ENCODE measurements around the gene GAB2. TPM values are rescaled to one million over a fixed set of nuclear protein-coding genes. Genes with fewer than 3 reads are reported as not detected.
"Not testable (repeated sequence)": the region's sequence is repeated elsewhere in the genome, so short reads cannot be mapped to it uniquely, and the experiment has no call there.

GAB2 gene
- total and polyA plus RNA-seq, 10 of the 15 experiments (the other 5 are each of a cell fraction or from before 2014, with no cell fraction given) = 0.69 to 12.6 (median 3.8) TPM

DNA sequence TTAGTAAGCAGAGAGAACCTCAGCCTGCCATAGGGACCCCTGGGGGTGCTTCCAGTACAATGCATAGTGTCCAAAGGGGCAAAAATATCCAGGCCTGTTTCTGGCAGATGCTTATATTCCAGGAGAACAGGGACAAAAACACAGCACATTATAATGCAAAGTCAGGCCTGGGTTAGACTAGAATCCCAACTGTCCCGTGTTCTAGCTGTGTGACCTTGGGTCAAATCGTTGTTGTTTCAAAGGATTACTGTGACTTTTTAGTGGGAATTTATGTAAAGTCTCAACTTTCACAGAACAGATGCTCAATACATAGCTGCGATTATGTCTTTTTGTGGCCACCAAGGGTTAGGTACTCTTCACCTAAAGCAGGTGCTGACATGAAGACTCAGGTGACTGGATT lies 142.9 kb downstream of the GAB2 start:
- POLR2A ChIA-PET = no interaction called here
- FAIRE-seq = no peak
- no peak overlapping the region for H3K4me3 ChIP-seq

DNA sequence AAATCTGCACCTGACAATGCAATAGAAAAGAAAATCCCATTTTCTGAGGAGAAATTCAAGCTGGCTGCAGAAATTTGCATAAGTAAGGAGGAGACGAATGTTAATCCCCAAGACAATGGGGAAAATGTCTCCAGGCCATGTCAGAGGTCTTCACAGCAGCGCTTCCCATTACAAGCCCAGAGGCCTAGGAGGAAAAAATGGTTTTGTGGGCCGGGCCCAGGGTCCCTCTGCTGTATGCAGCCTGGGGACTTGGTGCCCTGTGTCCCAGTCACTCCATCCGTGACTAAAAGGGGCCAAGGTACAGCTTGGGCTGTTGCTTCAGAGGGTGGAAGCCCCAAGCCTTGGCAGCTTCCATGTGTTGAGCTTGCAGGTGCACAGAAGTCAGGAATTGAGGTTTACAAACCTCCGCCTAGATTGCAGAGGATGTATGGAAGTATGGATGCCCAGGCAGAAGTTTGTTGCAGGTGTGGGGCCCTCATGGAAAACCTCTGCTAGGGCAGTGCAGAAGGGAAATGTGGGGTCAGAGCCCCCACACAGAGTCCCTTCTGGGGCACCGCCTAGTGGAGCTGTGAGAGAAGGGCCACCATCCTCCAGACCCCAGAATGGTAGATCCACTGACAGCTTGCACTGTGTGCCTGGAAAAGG lies 144.9 kb downstream of the GAB2 start:
- H3K36me3 ChIP-seq (ENCODE audit: control insufficient read depth in 2 of 2, insufficient read depth in 2 of 2, low read length in 1 of 2); H3K27ac ChIP-seq (ENCODE audit: control insufficient read depth, insufficient read depth); RAD21 ChIA-PET (ENCODE audit: unreplicated experiment); DNase-seq (ENCODE audit: low read depth, low spot score); H2AFZ ChIP-seq (ENCODE audit: control insufficient read depth, low read depth, low read length); ATAC-seq; POLR2A ChIA-PET; H3K4me2 ChIP-seq (ENCODE audit: control insufficient read depth, insufficient read depth); in situ Hi-C loops (cut with MboI); BruUV-seq (replicated peaks); FAIRE-seq; H4K20me1 ChIP-seq (ENCODE audit: control insufficient read depth, insufficient read depth); H3K79me2 ChIP-seq (ENCODE audit: control insufficient read depth, insufficient read depth, low read length); intact Hi-C loops (cut with micrococcal nuclease; ENCODE audit: unreplicated experiment); H3K9me3 ChIP-seq (replicated peaks; ENCODE audit: control insufficient read depth, insufficient read depth, low read length); H3K9ac ChIP-seq (ENCODE audit: control insufficient read depth, insufficient read depth, low read length); H3K4me3 ChIP-seq; CTCF ChIA-PET; H3K27me3 ChIP-seq (replicated peaks in 1 of 2; ENCODE audit: control insufficient read depth in 2 of 2, insufficient read depth in 2 of 2, low read length in 1 of 2); SMC1A ChIA-PET (ENCODE audit: uncharacterized antibody, unreplicated experiment); H3K4me1 ChIP-seq (ENCODE audit: control insufficient read depth, insufficient read depth, low read length): not testable (repeated sequence)
- WGBS (ENCODE audit: insufficient coverage, insufficient replicate concordance, low lambda C conversion rate, missing lambda C conversion rate) = 54% methylated on average over 6 of the region's 6 CpGs

More for the DNA sequence above, 142.9 kb downstream of the GAB2 start:
- in situ Hi-C loops (cut with MboI) (no loop called here), intact Hi-C loops (cut with micrococcal nuclease; ENCODE audit: unreplicated experiment) (no loop called here)
- no peaks in the 10 kb centered on the region for H3K36me3 ChIP-seq (ENCODE audit: control insufficient read depth in 2 of 2, insufficient read depth in 2 of 2, low read length in 1 of 2)
- SMC1A ChIA-PET (ENCODE audit: uncharacterized antibody, unreplicated experiment) = no interaction called here
- no peaks in the 10 kb centered on the region for H4K20me1 ChIP-seq (ENCODE audit: control insufficient read depth, insufficient read depth)
- H3K9ac ChIP-seq (ENCODE audit: control insufficient read depth, insufficient read depth, low read length) = no peak overlapping the region
- TF ChIP-seq CBFB (IDR thresholded peaks at IDR 0.05; ENCODE audit: low read depth) (no peak), SRF (IDR thresholded peaks at IDR 0.05; ENCODE audit: low read depth in 2 of 2, low read length in 2 of 2) (no peak), ZNF274 (IDR thresholded peaks at IDR 0.05; ENCODE audit: insufficient read depth, insufficient read length) (no peak)
- TF ChIP-seq, protein P1, sequence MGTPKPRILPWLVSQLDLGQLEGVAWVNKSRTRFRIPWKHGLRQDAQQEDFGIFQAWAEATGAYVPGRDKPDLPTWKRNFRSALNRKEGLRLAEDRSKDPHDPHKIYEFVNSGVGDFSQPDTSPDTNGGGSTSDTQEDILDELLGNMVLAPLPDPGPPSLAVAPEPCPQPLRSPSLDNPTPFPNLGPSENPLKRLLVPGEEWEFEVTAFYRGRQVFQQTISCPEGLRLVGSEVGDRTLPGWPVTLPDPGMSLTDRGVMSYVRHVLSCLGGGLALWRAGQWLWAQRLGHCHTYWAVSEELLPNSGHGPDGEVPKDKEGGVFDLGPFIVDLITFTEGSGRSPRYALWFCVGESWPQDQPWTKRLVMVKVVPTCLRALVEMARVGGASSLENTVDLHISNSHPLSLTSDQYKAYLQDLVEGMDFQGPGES (IDR thresholded peaks at IDR 0.05) = no peak
- BruUV-seq (replicated peaks) = no TSS peak
- RAD21 ChIA-PET (ENCODE audit: unreplicated experiment) = no interaction called here
- CTCF ChIA-PET = no interaction called here
- H3K9me3 ChIP-seq (replicated peaks; ENCODE audit: control insufficient read depth, insufficient read depth, low read length) = peaks cover 4% of the 10 kb centered on the region; the same call in 1 of the 3 replicates
- H3K4me1 ChIP-seq (ENCODE audit: control insufficient read depth, insufficient read depth, low read length) = no peaks in the 10 kb centered on the region
- DNase-seq (ENCODE audit: low read depth, low spot score) (no peak), ATAC-seq (no peak)
- H2AFZ ChIP-seq (ENCODE audit: control insufficient read depth, low read depth, low read length) = no peak overlapping the region
- H3K79me2 ChIP-seq (ENCODE audit: control insufficient read depth, insufficient read depth, low read length) = no peaks in the 10 kb centered on the region
- H3K27me3 ChIP-seq (replicated peaks in 1 of 2; ENCODE audit: control insufficient read depth in 2 of 2, insufficient read depth in 2 of 2, low read length in 1 of 2) = no peaks in the 10 kb centered on the region
- WGBS (ENCODE audit: insufficient coverage, insufficient replicate concordance, low lambda C conversion rate, missing lambda C conversion rate) = 65% methylated on average over 3 of the region's 3 CpGs
- H3K4me2 ChIP-seq (ENCODE audit: control insufficient read depth, insufficient read depth) = no peak overlapping the region
- no peak overlapping the region for H3K27ac ChIP-seq (ENCODE audit: control insufficient read depth, insufficient read depth)

DNA sequence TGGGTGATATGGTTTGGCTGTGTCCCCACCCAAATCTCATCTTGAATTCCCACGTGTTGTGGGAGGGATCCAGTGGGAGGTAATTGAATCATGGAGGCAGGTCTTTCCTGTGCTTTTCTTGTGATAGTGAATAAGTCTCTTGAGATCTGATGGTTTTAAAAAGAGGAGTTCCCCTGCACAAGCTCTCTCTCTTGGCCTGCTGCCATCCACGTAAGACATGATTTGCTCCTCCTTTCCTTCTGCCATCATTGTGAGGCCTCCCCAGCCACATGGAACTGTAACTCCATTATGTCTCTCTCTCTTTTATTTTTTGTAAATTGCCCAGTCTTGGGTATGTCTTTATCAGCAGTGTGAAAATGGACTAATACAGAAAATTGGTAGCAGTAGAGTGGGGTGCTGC lies 145.8 kb downstream of the GAB2 start:
- POLR2A ChIA-PET; intact Hi-C loops (cut with micrococcal nuclease; ENCODE audit: unreplicated experiment); H4K20me1 ChIP-seq (ENCODE audit: control insufficient read depth, insufficient read depth); RAD21 ChIA-PET (ENCODE audit: unreplicated experiment); CTCF ChIA-PET; H3K27ac ChIP-seq (ENCODE audit: control insufficient read depth, insufficient read depth); H3K27me3 ChIP-seq (replicated peaks in 1 of 2; ENCODE audit: control insufficient read depth in 2 of 2, insufficient read depth in 2 of 2, low read length in 1 of 2); H3K4me1 ChIP-seq (ENCODE audit: control insufficient read depth, insufficient read depth, low read length); H3K4me2 ChIP-seq (ENCODE audit: control insufficient read depth, insufficient read depth); H3K9me3 ChIP-seq (replicated peaks; ENCODE audit: control insufficient read depth, insufficient read depth, low read length); H3K36me3 ChIP-seq (ENCODE audit: control insufficient read depth in 2 of 2, insufficient read depth in 2 of 2, low read length in 1 of 2); H3K9ac ChIP-seq (ENCODE audit: control insufficient read depth, insufficient read depth, low read length); H3K79me2 ChIP-seq (ENCODE audit: control insufficient read depth, insufficient read depth, low read length); ATAC-seq; H3K4me3 ChIP-seq; BruUV-seq (replicated peaks); FAIRE-seq; H2AFZ ChIP-seq (ENCODE audit: control insufficient read depth, low read depth, low read length); DNase-seq (ENCODE audit: low read depth, low spot score); in situ Hi-C loops (cut with MboI): not testable (repeated sequence)
- WGBS (ENCODE audit: insufficient coverage, insufficient replicate concordance, low lambda C conversion rate, missing lambda C conversion rate) = 63% methylated on average over 2 of the region's 2 CpGs
- SMC1A ChIA-PET (ENCODE audit: uncharacterized antibody, unreplicated experiment) = interaction anchor here (1.1 kb wide), 1 partner anchor 173 kb away, joined by 4 read pairs; no protein-coding TSS in a partner anchor
